ENCODE measurements around the gene CXCR6. TPM values are rescaled to one million over a fixed set of nuclear protein-coding genes. Genes with fewer than 3 reads are reported as not detected.

The CXCR6 gene
- total RNA-seq, 1 experiment from 2014 or later = not detected

GRCh38 chr3:45972534-45973402 is 29.5 kb downstream of the CXCR6 start:
- H3K36me3 Mint-ChIP-seq (ENCODE audit: insufficient read depth in 1 of 3, low read depth in 3 of 3) = peaks cover 16 to 76% (median 68%) of the 10 kb centered on the region in 3 experiments; a peak in 6 of 7 replicates
- Histone ChIP-seq H3K27me3 (ENCODE audit: insufficient read depth, low read length) (no peaks in the 10 kb centered on the region), H3K56ac (ENCODE audit: insufficient read length, low read depth, low read length) (no peak overlapping the region), H2AK5ac (ENCODE audit: insufficient read length, low read length) (no peak overlapping the region), H2BK120ac (ENCODE audit: low read depth, low read length, poor library complexity, severe bottlenecking) (no peak overlapping the region), H3K4me1 (ENCODE audit: insufficient read depth, low read length) (no peaks in the 10 kb centered on the region), H3K14ac (ENCODE audit: insufficient read depth, low read length) (no peak overlapping the region), H2BK15ac (ENCODE audit: low read depth, low read length) (no peak overlapping the region), H4K8ac (replicated peaks; ENCODE audit: insufficient read length, low read depth, low read length) (no peak overlapping the region), H3K23me2 (ENCODE audit: insufficient read length, low read depth, low read length, poor library complexity, severe bottlenecking) (no peaks in the 10 kb centered on the region), H4K91ac (ENCODE audit: insufficient read length, low read depth, low read length) (no peak overlapping the region), H3T11ph (ENCODE audit: low read length) (no peak overlapping the region), H2BK20ac (ENCODE audit: low read depth, low read length, poor library complexity, severe bottlenecking) (no peak overlapping the region), H2BK12ac (ENCODE audit: insufficient read length, low read depth, low read length) (no peak overlapping the region), H3K9ac (ENCODE audit: extremely low read depth, insufficient read length, low read length) (no peak overlapping the region), H3K4me2 (ENCODE audit: insufficient read depth, insufficient read length, low read length) (no peak overlapping the region), H3K79me1 (ENCODE audit: insufficient read depth, low read depth, low read length, poor library complexity, severe bottlenecking) (no peaks in the 10 kb centered on the region), H3K23ac (ENCODE audit: insufficient read length, low read depth, low read length) (no peak overlapping the region), H4K20me1 (ENCODE audit: control insufficient read depth, insufficient read depth, insufficient read length) (no peaks in the 10 kb centered on the region), H4K5ac (ENCODE audit: insufficient read length, low read depth, low read length) (no peak overlapping the region), H2AFZ (ENCODE audit: low read length) (no peak overlapping the region), H2BK5ac (ENCODE audit: insufficient read length, low read length) (no peak overlapping the region), H3K27ac (ENCODE audit: insufficient read length, low read depth, low read length) (no peak overlapping the region), H3K79me2 (ENCODE audit: insufficient read depth, low read length) (no peaks in the 10 kb centered on the region), H3K9me3 (ENCODE audit: control insufficient read depth, low read depth, low read length) (no peaks in the 10 kb centered on the region), H3K4ac (ENCODE audit: low read depth, low read length) (no peak overlapping the region), H3K18ac (ENCODE audit: insufficient read length, low read depth, low read length) (no peak overlapping the region)
- no peaks in the 10 kb centered on the region for H3K4me1 Mint-ChIP-seq
- TF ChIP-seq CTCF (conservative IDR thresholded peaks at IDR 0.05) = no peak
- H3K4me3 Mint-ChIP-seq = no peak overlapping the region
- no peak overlapping the region; a peak in 1 of 7 replicates for H3K27ac Mint-ChIP-seq
- H3K9me3 Mint-ChIP-seq = no peaks in the 10 kb centered on the region
- WGBS (ENCODE audit: extremely low coverage, insufficient read length, low lambda C conversion rate) = no CpG with 5 or more reads among the region's 6 CpGs
- H3K27me3 Mint-ChIP-seq (ENCODE audit: low read depth) = peaks cover 1% of the 10 kb centered on the region; the same call in 1 of the 2 replicates
- no peak for DNase-seq

Measured in H9 (cell line).